K562 (cell line): ENCODE measurements around the gene MORF4L1. TPM values are rescaled to one million over a fixed set of nuclear protein-coding genes. Genes with fewer than 3 reads are reported as not detected.
A peak's percentile ranks its signal among the peaks of the same experiment; 100 is the strongest.

ENCODE experiments used
- ATF1 ChIP-seq, 2 experiments: fragments of 450-650 bp in 1 of 2; IDR thresholded peaks; 2 replicates each; pipeline ENCODE4 v1.6.1; 2016; ENCODE audit warnings: missing compliant biosample characterization in 1 of 2, missing genetic modification characterization in 1 of 2
- COPS2 ChIP-seq: fragments of 450-650 bp; conservative IDR thresholded peaks from 2 replicates; pipeline ENCODE4 v1.6.1; 2016; ENCODE audit warnings: mild to moderate bottlenecking, moderate library complexity
- E2F3 ChIP-seq: fragments of 250-450 bp; sonication (Bioruptor Pico); IDR thresholded peaks from 2 replicates; pipeline ENCODE4 v1.4.0; 2020; ENCODE audit warnings: mild to moderate bottlenecking
- ETV6 ChIP-seq, 3 experiments: fragments of 150-350 bp in 1 of 3; sonication (generic) in 1 of 3; formaldehyde crosslinking in 1 of 3; IDR thresholded peaks; 2 replicates each; pipeline versions ENCODE4 v1.6.1 to v1.8.0; 2014 to 2022; ENCODE audit warnings: borderline replicate concordance in 2 of 3, low read depth in 2 of 3, antibody characterized with exemption in 1 of 3, low read length in 1 of 3, mild to moderate bottlenecking in 1 of 3, missing genetic modification reagents in 1 of 3
- FOXP1 ChIP-seq: sonication (generic); formaldehyde crosslinking; IDR thresholded peaks from 2 replicates; pipeline ENCODE4 v1.8.0; 2022; ENCODE audit warnings: mild to moderate bottlenecking, missing genetic modification reagents
- GTF2E2 ChIP-seq: fragments of 200-800 bp; sonication (Bioruptor generic); IDR thresholded peaks from 2 replicates; pipeline ENCODE4 v1.6.1; 2016; ENCODE audit warnings: missing genetic modification characterization, missing compliant biosample characterization
- HDAC3 ChIP-seq: fragments of 450-650 bp; IDR thresholded peaks from 2 replicates; pipeline ENCODE4 v1.6.1; 2018; ENCODE audit warnings: borderline replicate concordance, mild to moderate bottlenecking, moderate library complexity; ENCODE audit not compliant: partially characterized antibody
- L3MBTL2 ChIP-seq: fragments of 450-650 bp; IDR thresholded peaks from 2 replicates; pipeline ENCODE4 v1.6.1; 2016; ENCODE audit warnings: mild to moderate bottlenecking, moderate library complexity
- PHF8 ChIP-seq: fragments of 200-600 bp; sonication (generic); IDR thresholded peaks from 2 replicates; pipeline ENCODE4 v1.6.1; 2012; ENCODE audit warnings: mixed run types, mild to moderate bottlenecking, inconsistent platforms, low read length, moderate library complexity, borderline replicate concordance
- WHSC1 ChIP-seq: IDR thresholded peaks from one replicate; pipeline ENCODE4 v1.6.1; 2012; ENCODE audit warnings: low read length, control low read depth, inconsistent platforms
- XRCC3 ChIP-seq: fragments of 450-650 bp; IDR thresholded peaks from 2 replicates; pipeline ENCODE4 v1.6.1; 2017; ENCODE audit warnings: mild to moderate bottlenecking, moderate library complexity
- ZBTB1 ChIP-seq: sonication (generic); formaldehyde crosslinking; IDR thresholded peaks from 2 replicates; pipeline ENCODE4 v1.8.1; 2023; ENCODE audit warnings: missing genetic modification reagents, low read depth, mild to moderate bottlenecking, borderline replicate concordance
- ZKSCAN8 ChIP-seq: fragments of 200-800 bp; sonication (Bioruptor generic); IDR thresholded peaks from 2 replicates; pipeline ENCODE4 v1.6.1; 2016; ENCODE audit warnings: missing genetic modification characterization, missing compliant biosample characterization
- ZNF263 ChIP-seq: sonication (generic); formaldehyde crosslinking; IDR thresholded peaks from 2 replicates; pipeline ENCODE4 v1.8.0; 2022; ENCODE audit warnings: mild to moderate bottlenecking, missing genetic modification reagents, borderline replicate concordance
- ZNF282 ChIP-seq: sonication (generic); formaldehyde crosslinking; IDR thresholded peaks from 2 replicates; pipeline ENCODE4 v1.8.1; 2023; ENCODE audit warnings: missing genetic modification reagents
- polyA plus RNA-seq, 8 experiments: library from polyadenylated mRNA; depleted of rRNA in 4 of 8; stranded (reverse) in 5 of 8; unstranded in 3 of 8; fragments of >200 nt; fragmentation: Nextera tagmentation in 2 of 8; fragmentation: Illumina TruSeq in 1 of 8; extraction: Ambion mirVana in 2 of 8; extraction: Trizol in 1 of 8; gene quantifications; 2 replicates each; pipeline versions ENCODE4 v1.2.1 to v1.2.3, GENCODE V29; 2011 to 2014; ENCODE audit warnings: inconsistent platforms in 1 of 8, missing spikeins in 1 of 8
- total RNA-seq, 7 experiments: library from RNA; depleted of rRNA in 6 of 7; stranded (reverse); fragments of >200 nt in 6 of 7; fragmentation: Illumina TruSeq in 2 of 7; extraction: Trizol in 2 of 7; gene quantifications; 2 replicates each; pipeline versions ENCODE4 v1.2.1 to v1.2.3, GENCODE V29; 2011 to 2021; ENCODE audit warnings: low replicate concordance in 1 of 7
- TF ChIP-seq, protein P1 (sequence below), 2 experiments: fragments of 450-650 bp in 1 of 2; sonication (generic) in 1 of 2; formaldehyde crosslinking in 1 of 2; IDR thresholded peaks; 2 replicates each; pipeline versions ENCODE4 v1.7.1 to v1.9.0; 2016 to 2022; ENCODE audit warnings: inconsistent platforms in 1 of 2, mild to moderate bottlenecking in 1 of 2, missing genetic modification reagents in 1 of 2
- TF ChIP-seq, protein P2 (sequence below): sonication (generic); IDR thresholded peaks from 2 replicates; pipeline ENCODE4 v1.6.1; 2016

The MORF4L1 gene
- total and polyA plus RNA-seq, 9 of the 15 experiments (the other 6 are each of a cell fraction or from before 2014, with no cell fraction given), result 127 to 615 (median 281) TPM

DNA sequence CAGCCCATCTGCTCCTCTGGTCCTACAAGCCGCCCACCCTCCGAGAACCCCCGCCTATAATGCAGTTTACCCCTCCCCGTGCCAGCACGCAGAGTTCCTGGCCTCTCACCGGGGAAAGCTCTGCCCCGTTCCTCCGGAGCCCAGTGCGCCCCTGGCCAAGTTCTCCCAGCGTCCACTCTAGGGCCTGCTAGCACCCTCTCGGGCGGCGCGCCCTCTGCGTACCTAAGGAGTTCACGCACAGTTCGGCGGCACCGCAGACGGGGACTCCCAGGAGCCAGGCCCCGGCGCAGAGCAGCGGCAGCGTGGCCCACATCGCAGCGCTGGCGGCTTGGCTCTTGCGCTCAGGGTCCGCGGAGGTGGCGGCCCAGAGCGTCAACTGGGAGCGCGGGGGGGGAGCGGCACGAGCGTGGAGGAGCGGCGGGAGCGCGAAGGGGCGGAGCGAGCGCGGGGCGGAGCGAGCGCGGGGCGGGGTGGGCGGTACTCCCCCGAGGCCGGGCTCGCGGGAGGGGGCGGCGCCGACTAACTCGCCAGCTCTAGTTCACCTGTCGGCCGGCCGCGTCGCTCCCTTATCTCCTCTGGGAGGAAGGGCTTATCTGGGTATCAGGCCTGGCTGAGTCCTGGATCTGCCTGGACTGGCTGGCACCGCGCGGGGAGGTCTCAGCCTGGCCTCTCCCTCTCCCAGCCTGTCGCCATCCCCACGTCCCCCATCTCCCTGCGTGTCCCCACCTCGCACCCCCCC lies 72.1 kb downstream of the MORF4L1 start, which contains the start of gene CTSH (continued):
- no peak for TF ChIP-seq ZKSCAN8 (CRISPR knock-in tag)
- peak; percentile 99 for TF ChIP-seq L3MBTL2
- TF ChIP-seq XRCC3, result no peak
- no peak for TF ChIP-seq COPS2
- no peak for TF ChIP-seq WHSC1
- TF ChIP-seq, protein P1, sequence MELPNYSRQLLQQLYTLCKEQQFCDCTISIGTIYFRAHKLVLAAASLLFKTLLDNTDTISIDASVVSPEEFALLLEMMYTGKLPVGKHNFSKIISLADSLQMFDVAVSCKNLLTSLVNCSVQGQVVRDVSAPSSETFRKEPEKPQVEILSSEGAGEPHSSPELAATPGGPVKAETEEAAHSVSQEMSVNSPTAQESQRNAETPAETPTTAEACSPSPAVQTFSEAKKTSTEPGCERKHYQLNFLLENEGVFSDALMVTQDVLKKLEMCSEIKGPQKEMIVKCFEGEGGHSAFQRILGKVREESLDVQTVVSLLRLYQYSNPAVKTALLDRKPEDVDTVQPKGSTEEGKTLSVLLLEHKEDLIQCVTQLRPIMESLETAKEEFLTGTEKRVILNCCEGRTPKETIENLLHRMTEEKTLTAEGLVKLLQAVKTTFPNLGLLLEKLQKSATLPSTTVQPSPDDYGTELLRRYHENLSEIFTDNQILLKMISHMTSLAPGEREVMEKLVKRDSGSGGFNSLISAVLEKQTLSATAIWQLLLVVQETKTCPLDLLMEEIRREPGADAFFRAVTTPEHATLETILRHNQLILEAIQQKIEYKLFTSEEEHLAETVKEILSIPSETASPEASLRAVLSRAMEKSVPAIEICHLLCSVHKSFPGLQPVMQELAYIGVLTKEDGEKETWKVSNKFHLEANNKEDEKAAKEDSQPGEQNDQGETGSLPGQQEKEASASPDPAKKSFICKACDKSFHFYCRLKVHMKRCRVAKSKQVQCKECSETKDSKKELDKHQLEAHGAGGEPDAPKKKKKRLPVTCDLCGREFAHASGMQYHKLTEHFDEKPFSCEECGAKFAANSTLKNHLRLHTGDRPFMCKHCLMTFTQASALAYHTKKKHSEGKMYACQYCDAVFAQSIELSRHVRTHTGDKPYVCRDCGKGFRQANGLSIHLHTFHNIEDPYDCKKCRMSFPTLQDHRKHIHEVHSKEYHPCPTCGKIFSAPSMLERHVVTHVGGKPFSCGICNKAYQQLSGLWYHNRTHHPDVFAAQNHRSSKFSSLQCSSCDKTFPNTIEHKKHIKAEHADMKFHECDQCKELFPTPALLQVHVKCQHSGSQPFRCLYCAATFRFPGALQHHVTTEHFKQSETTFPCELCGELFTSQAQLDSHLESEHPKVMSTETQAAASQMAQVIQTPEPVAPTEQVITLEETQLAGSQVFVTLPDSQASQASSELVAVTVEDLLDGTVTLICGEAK (IDR thresholded peaks at IDR 0.05), result peak; percentile 39; the same call in 1 of the 2 replicates
- TF ChIP-seq, protein P1 (CRISPR knock-in tag; IDR thresholded peaks at IDR 0.05), result no peak
- TF ChIP-seq, protein P2, sequence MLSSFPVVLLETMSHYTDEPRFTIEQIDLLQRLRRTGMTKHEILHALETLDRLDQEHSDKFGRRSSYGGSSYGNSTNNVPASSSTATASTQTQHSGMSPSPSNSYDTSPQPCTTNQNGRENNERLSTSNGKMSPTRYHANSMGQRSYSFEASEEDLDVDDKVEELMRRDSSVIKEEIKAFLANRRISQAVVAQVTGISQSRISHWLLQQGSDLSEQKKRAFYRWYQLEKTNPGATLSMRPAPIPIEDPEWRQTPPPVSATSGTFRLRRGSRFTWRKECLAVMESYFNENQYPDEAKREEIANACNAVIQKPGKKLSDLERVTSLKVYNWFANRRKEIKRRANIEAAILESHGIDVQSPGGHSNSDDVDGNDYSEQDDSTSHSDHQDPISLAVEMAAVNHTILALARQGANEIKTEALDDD, result peak; percentile 79; the same call in 1 of the 2 replicates
- TF ChIP-seq ZNF282, result peak; percentile 81; the same call in 1 of the 2 replicates
- TF ChIP-seq PHF8, result peak; percentile 68; the same call in 1 of the 2 replicates
- peak; percentile 36; the same call in 1 of the 2 replicates for TF ChIP-seq FOXP1 (CRISPR knock-in tag)
- TF ChIP-seq GTF2E2 (tag), result no peak
- TF ChIP-seq ETV6 (IDR thresholded peaks at IDR 0.05; ENCODE audit: borderline replicate concordance in 1 of 2, low read depth in 2 of 2, low read length in 1 of 2), result no peak
- 0 out of 2 replicates have a peak, but pooled peaks have one; percentile 27 for TF ChIP-seq ETV6 (CRISPR knock-in tag; IDR thresholded peaks at IDR 0.05; ENCODE audit: borderline replicate concordance)
- TF ChIP-seq ZBTB1 (CRISPR knock-in tag), result peak; percentile 60
- TF ChIP-seq HDAC3, result no peak
- TF ChIP-seq ATF1 (CRISPR knock-in tag; IDR thresholded peaks at IDR 0.05), result no peak
- peak; percentile 52 for TF ChIP-seq ATF1 (tag; IDR thresholded peaks at IDR 0.05)
- peak; percentile 83 for TF ChIP-seq E2F3
- TF ChIP-seq ZNF263 (CRISPR knock-in tag), result peak; percentile 95
